Measurements from ENCODE around the gene CDKAL1.

DNA sequence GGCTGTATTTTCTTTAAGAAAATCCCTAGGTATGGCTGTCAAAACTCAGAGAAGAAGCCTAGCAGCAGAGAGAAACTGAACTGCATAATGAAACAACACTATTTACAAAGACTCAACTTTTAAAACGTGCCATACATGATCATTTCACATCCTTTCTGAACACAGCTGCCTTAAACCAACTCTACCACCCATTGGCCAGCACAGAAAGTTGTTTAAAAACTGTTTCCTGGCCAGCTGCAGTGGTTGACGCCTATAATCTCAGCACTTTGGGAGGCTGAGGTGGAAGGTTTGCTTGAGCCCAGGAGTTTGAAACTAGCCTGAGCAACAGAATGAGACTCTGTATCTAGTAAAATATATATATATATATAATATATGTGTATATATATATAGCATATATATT lies 722.9 kb downstream of the CDKAL1 start:
- TF ChIP-seq, protein P1, sequence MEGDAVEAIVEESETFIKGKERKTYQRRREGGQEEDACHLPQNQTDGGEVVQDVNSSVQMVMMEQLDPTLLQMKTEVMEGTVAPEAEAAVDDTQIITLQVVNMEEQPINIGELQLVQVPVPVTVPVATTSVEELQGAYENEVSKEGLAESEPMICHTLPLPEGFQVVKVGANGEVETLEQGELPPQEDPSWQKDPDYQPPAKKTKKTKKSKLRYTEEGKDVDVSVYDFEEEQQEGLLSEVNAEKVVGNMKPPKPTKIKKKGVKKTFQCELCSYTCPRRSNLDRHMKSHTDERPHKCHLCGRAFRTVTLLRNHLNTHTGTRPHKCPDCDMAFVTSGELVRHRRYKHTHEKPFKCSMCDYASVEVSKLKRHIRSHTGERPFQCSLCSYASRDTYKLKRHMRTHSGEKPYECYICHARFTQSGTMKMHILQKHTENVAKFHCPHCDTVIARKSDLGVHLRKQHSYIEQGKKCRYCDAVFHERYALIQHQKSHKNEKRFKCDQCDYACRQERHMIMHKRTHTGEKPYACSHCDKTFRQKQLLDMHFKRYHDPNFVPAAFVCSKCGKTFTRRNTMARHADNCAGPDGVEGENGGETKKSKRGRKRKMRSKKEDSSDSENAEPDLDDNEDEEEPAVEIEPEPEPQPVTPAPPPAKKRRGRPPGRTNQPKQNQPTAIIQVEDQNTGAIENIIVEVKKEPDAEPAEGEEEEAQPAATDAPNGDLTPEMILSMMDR (conservative IDR thresholded peaks at IDR 0.05; ENCODE audit: low read depth, low read length): no peak
- TF ChIP-seq EZH2 (IDR thresholded peaks at IDR 0.05; ENCODE audit: low read length, unreplicated experiment) (no peak), EZH2phosphoT487 (IDR thresholded peaks at IDR 0.05; ENCODE audit: borderline replicate concordance, low read length) (no peak)
